GM18511 (cell line): ENCODE measurements around the gene C1QL2.

Source experiments
- ATAC-seq: cut with Tn5 transposase; IDR thresholded peaks from one replicate; pipeline ENCODE4 v1.9.1; 2021; ENCODE audit warnings: mild to moderate bottlenecking, moderate library complexity; ENCODE audit not compliant: unreplicated experiment

The C1QL2 gene

DNA sequence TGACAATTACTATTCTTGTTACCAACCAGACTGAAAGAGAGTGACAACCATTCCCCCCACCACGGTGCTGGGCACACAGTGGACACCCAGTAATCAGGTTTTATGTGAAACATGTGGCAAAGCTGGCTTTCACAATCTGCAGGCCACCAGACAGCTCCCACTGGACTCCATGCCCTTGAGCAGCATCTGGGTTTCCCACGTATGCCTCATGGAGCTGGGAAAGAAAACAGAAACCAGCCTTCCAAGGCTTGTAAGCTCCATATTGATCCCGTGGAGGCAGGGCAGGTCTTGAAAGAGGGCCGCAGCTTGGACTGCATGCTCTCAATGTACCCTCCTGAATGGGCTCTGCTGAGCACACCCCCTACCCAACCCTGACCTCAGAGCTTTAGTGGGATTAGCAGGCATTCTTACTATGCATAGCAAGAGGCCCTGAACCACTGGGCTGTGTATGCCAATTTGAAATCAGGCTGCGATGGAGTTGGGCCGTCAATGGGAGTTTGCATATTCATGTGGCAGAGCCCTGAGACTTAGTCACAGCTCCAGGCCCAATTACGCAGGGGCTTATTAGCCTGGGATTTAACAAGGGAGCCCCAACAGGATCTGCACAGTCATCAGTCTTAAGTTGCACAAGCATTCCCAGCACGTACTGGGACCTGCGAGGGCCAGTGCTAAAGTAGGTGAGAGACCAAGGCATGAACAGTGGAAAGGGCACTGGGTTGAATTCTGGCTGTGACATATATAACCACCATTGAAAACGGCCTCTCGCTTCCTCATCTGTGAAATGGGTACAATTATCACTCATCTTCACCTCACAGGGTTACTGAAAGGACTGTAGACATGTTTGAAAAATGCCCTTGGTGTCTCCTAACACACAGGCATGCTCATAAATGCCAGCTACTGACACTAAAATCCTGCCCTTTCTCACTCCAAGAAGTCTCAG, 10.5 kb downstream of the C1QL2 start:
- ATAC-seq = no peak

- no peak for ATAC-seq
Measured at GRCh38 chr2:119144806-119145205, 13.7 kb downstream of the C1QL2 start.

GRCh38 chr2:119142824-119143223, 15.7 kb downstream of the C1QL2 start:
- no peak for ATAC-seq

- no peak for ATAC-seq
Measured at GRCh38 chr2:119137502-119137901, 21.0 kb downstream of the C1QL2 start.

GRCh38 chr2:119136872-119137271, 21.7 kb downstream of the C1QL2 start:
- ATAC-seq = no peak

DNA sequence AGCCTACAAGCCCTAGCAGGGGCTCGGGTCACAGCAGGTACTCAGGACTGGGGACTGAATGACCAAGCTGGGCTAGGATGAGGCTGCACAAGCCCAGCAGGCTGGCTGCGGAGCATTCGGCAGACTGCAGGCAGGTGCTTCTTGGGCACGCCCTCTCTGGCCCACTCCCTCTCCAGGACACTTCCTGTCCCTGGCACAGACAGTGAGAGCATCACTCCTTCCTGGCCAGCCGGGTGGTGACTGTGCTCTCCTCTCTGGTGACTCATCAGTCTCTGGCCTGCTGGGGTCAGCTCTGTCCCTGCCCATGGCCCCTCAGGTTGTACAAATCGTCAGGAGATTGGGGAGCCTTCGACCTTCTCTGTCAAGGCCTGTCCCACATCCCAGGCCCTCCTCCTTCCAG, 22.5 kb downstream of the C1QL2 start:
- ATAC-seq = no peak

DNA sequence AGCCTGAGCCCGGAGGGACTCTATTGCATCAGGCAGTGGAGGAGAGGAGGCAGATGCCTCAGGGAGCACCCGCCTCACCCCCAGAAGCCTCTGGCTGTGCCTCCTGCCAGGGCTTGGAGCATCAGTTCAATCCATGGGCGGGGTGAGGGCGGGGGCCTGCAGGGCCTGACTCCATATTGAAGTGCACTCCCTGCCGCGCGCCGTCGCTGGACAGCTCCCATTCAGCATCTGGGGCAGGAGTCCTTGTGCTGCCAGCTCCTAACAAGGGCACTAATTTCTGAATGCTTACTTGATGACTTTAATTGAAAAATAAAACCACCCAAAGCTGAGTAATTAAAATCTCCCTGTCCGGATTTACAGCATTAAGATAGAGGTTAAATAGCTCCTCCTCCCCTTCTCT, 23.8 kb downstream of the C1QL2 start:
- ATAC-seq = no peak

GRCh38 chr2:119126650-119127049, 31.9 kb downstream of the C1QL2 start:
- peak; percentile 58 for ATAC-seq

- ATAC-seq = no peak
Measured at GRCh38 chr2:119123389-119123788, 35.2 kb downstream of the C1QL2 start.

DNA sequence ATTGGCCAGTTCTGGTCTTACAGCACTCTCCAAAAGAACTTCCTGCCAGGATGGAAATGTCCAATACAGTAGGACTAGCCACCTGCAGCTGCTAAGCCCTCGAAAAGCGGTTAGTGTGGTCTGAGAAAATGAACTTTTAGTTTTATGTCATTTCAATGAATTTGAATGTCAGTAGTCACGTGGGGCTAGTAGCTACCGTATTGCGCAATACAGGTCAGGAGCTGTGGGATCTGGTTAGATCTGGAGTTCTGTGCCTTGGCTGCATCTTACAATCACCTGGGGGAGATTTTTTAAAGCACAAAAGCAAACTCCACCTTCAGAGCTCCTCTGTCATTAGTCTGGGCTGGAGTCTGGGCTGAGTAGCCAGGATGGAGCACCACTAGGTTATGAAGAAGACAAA, 35.9 kb downstream of the C1QL2 start:
- ATAC-seq = no peak

- no peak for ATAC-seq
Measured at GRCh38 chr2:119119999-119120756, 38.4 kb downstream of the C1QL2 start.

DNA sequence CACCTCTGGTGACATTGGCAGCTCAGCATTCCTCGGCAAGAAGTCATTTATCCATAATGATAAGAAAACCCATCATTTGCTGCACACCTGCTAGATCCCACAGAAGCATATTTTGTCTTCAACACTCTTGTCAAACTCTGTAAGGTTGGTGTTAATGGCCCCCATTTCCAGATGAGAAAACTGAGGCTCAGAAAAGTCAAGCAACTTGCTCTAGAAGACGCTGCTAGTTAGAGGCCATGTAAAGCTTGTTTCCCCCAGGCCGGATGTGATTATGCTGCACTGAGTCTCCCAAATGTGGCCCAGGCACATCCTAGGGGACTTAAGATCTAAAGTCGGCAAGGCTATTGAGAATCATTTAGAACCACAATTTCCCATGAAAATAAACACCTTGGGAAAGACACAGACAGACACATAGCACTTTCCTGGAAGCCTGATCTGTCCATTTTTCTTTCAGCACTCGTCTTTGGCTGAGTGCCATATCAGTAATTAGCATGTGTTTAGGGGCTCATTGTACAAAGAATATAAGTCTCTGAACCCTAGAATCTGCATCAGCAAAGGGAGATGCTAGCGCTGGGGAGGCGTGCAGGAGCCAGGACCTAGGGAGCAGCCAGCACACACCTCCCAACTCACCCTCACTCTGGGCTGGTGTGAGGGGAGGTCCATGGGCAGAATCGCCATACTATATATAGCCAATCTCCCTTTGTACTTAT, 39.3 kb downstream of the C1QL2 start:
- ATAC-seq = no peak

DNA sequence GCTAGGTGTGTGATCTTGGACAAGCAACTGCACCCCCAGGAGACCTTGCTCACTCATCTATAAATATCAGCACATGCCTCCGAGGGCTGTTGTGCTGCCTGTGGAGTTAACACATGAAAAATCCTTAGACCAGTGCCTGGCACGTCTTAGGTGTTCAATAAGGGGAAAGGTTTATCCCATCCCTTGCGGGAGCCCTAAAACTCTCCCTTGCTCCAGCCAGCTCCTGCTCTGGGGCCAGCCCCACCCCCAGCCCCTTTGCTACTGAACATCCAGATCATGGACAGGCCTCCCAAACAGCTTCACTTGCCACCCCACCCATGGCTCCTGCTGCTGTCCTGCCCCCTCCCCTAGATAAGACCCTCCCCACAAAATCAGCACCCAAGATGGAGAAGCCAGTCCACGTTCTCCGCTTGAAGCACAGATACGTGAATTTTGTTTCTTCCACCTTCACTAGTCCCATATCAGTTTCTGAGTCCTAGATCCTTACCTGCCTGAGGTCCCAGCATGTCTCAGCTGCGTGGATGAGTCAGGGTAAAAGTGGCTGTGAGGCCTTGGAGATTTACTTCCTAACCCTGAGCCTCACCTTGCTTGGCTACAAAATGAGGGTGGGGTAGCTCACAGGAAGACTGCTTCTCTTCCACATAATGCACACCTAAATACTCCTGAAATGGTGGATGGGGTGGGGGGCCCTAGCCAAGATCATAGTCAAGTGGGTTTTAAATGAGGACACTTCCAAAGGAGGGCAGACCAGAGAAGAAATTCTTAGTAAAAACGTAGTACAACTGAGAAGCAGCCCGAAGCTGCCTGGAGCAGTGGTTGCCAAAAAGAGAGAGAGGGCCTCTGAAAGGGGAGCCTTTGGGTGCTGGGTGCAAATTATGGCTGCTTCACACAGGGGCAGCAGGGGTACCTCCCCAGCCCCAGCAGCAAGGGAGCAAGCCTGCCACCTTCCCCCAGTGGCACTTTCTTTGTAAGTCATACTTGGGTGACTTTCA, 40.4 kb downstream of the C1QL2 start:
- no peak for ATAC-seq

- ATAC-seq = no peak
Measured at GRCh38 chr2:119117408-119117807, 41.1 kb downstream of the C1QL2 start.

DNA sequence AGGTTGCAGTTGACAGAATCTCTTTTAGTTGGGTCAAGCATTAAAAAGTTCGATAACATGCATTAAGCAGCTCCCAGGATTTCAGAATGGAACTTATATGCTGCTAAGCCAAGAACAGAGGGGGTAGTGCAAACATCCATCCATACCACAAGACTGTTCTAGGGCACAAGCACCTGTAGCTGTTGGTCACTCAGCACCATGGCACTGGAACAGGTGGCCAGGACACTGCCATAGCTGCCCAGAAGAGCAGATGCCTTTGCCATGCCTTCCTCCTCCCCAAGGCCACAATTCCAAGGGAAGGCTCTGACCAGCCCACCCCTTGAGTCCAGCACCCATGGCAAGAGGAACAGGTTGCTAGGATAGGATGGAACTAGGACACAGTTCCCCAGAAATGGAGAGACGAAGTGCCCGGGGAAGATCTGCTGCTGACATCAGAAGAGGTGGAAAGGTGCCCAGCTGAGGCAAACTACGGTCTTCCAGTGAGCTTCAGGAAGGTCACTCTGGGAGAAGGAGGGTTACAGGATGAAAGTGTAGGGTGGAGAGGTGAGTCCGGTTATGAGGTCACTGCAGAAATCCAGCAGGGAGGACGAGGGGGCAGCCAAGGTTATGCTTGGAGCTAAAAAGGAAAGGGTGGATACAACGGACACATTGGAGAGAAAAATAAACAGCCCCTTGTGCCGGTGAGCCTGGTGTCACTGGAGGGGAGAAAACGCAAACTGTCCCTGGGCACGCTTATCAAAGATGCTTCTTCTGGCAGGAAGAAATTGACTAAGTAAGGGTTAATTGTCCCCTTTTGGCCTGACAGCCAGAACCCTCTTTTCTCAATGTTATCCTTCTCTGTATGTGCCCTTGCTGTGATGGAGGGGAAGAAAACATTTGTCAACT, 41.9 kb downstream of the C1QL2 start:
- no peak for ATAC-seq

- no peak for ATAC-seq
Measured at GRCh38 chr2:119114266-119114665, 44.3 kb downstream of the C1QL2 start.

GRCh38 chr2:119113489-119113770, 45.1 kb downstream of the C1QL2 start:
- no peak for ATAC-seq

DNA sequence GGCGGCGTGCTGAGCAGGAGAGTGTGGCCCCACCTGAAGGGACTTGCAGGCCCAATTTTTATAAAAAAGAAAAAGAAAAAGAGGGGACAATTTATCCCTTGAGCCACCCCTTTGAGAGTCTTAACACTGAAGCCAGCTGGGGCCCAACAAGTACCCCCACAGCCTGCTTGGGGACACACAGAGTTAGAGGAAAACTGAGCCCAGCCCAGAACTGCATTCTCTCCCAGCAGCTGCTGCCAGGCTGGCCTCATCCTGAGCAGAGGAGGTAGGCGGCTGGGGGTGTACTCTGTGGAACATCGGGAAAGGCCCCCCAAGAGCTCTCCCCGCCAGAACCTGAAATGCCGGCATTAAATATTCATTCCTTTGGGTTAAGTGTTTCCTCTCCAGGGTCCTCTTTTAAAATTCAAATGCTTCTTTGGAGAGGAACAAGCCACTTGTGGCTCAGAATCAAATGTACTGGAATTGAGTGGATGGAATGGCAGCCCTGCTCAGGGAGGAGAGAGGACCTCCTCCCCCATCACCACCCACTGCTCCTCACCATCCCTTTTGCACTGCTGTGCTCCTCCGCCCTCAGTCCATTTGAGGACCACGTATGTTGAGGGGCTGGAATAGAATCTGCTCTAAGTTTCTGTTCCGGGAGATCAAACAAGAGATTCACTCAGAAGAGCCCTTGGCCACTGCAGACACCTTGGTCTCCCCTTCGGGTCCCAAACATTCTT, 45.6 kb downstream of the C1QL2 start:
- ATAC-seq = no peak

GRCh38 chr2:119112230-119112629, 46.3 kb downstream of the C1QL2 start:
- no peak for ATAC-seq
